ENCODE results near the gene NR5A1.

DNA sequence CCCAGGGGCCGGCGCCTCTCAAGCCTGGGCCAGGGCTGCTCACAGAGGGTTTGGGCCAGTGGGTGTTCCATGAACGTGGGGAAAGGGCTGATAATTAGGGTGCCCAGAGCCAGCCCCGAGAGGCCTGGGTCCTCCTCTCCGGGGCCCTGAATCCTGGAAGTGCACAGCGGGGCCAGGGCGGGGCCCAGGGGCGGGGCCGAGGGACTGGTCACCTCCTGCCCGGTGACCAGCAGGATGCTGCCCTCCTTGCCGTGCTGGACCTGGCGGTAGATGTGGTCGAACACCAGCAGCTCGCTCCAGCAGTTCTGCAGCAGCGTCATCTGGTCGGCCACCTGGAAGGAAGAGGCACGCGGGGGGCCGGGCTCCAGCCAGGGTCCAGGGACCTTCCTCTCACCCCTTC lies 14.4 kb downstream of the NR5A1 start:
- TF ChIP-seq POLR2AphosphoS2 (conservative IDR thresholded peaks at IDR 0.05; ENCODE audit: low read length), result no peak
- TF ChIP-seq MAFK (IDR thresholded peaks at IDR 0.05; ENCODE audit: partially characterized antibody), result no peak
- TF ChIP-seq POLR2A (IDR thresholded peaks at IDR 0.05; ENCODE audit: low read length), result no peak
- TF ChIP-seq, protein P1, sequence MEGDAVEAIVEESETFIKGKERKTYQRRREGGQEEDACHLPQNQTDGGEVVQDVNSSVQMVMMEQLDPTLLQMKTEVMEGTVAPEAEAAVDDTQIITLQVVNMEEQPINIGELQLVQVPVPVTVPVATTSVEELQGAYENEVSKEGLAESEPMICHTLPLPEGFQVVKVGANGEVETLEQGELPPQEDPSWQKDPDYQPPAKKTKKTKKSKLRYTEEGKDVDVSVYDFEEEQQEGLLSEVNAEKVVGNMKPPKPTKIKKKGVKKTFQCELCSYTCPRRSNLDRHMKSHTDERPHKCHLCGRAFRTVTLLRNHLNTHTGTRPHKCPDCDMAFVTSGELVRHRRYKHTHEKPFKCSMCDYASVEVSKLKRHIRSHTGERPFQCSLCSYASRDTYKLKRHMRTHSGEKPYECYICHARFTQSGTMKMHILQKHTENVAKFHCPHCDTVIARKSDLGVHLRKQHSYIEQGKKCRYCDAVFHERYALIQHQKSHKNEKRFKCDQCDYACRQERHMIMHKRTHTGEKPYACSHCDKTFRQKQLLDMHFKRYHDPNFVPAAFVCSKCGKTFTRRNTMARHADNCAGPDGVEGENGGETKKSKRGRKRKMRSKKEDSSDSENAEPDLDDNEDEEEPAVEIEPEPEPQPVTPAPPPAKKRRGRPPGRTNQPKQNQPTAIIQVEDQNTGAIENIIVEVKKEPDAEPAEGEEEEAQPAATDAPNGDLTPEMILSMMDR (IDR thresholded peaks at IDR 0.05), result no peak
- TF ChIP-seq ZC3H11A (IDR thresholded peaks at IDR 0.05), result no peak
- no peak for TF ChIP-seq RAD21 (conservative IDR thresholded peaks at IDR 0.05 in 1 of 2, IDR thresholded peaks at IDR 0.05 in 1 of 2)
- no peak for TF ChIP-seq JUNB (IDR thresholded peaks at IDR 0.05)
- no peak for TF ChIP-seq MAZ (IDR thresholded peaks at IDR 0.05; ENCODE audit: borderline replicate concordance, low read depth, low read length)
- no peak for TF ChIP-seq NR3C1 (IDR thresholded peaks at IDR 0.05)
- TF ChIP-seq BHLHE40 (IDR thresholded peaks at IDR 0.05; ENCODE audit: low read depth, low read length), result no peak
- TF ChIP-seq ZNF302 (CRISPR knock-in tag; IDR thresholded peaks at IDR 0.05), result no peak
- no peak for TF ChIP-seq RCOR1 (IDR thresholded peaks at IDR 0.05; ENCODE audit: low read depth, low read length)
- no peak for TF ChIP-seq RARB (CRISPR knock-in tag; IDR thresholded peaks at IDR 0.05)
- TF ChIP-seq FOXS1 (CRISPR knock-in tag; IDR thresholded peaks at IDR 0.05), result no peak

Data from A549 (cell line).